Cardiac muscle cell (in vitro differentiated cells and primary cell): ENCODE data around the gene PARD3. TPM values are rescaled to one million over a fixed set of nuclear protein-coding genes. Genes with fewer than 3 reads are reported as not detected.

Source experiments
- DNase-seq, 2 donors: peaks; one replicate each; pipeline versions ENCODE4 v3.0.0 to v3.0.0-alpha.2; 2010 to 2017; ENCODE audit warnings: low read depth in 1 of 2, low spot score in 1 of 2
- H3K27ac ChIP-seq: fragments of 200-600 bp; sonication (generic); 2 replicates; pipeline ENCODE4 v1.5.1; 2016
- H3K27me3 ChIP-seq: fragments of 200-600 bp; sonication (generic); 2 replicates; pipeline ENCODE4 v1.6.0; 2016; ENCODE audit warnings: control low read depth
- H3K36me3 ChIP-seq: fragments of 200-600 bp; sonication (generic); 2 replicates; pipeline ENCODE4 v1.5.1; 2016; ENCODE audit warnings: control low read depth
- H3K4me1 ChIP-seq: fragments of 200-600 bp; sonication (generic); 2 replicates; pipeline ENCODE4 v1.8.1; 2017; ENCODE audit warnings: low read depth, mild to moderate bottlenecking, mixed run types
- H3K4me3 ChIP-seq: fragments of 200-600 bp; sonication (generic); 2 replicates; pipeline ENCODE4 v1.5.1; 2016; ENCODE audit warnings: mild to moderate bottlenecking
- H3K9me3 ChIP-seq: fragments of 200-600 bp; sonication (generic); 2 replicates; pipeline ENCODE4 v1.5.1; 2017; ENCODE audit warnings: low read depth, mild to moderate bottlenecking, control low read depth
- polyA plus RNA-seq: library from polyadenylated mRNA; unstranded; fragments of >200 nt; fragmentation: Nextera tagmentation; extraction: Ambion mirVana; gene quantifications from 2 replicates; pipeline ENCODE4 v1.2.1, GENCODE V29; 2016
- total RNA-seq: library from RNA; depleted of rRNA; stranded (reverse); fragments of >200 nt; gene quantifications from 2 replicates; pipeline ENCODE4 v1.2.3, GENCODE V29; 2016
- TF ChIP-seq, protein P1 (sequence below): IDR thresholded peaks from 2 replicates; pipeline ENCODE4 v1.5.1; 2012; ENCODE audit warnings: low read depth, mild to moderate bottlenecking, low read length

The PARD3 gene
- total and polyA plus RNA-seq, 2 experiments from 2014 or later, result 36.5 to 64.8 TPM

- peaks cover 8% of the 10 kb centered on the region for H3K4me1 ChIP-seq
- TF ChIP-seq, protein P1, sequence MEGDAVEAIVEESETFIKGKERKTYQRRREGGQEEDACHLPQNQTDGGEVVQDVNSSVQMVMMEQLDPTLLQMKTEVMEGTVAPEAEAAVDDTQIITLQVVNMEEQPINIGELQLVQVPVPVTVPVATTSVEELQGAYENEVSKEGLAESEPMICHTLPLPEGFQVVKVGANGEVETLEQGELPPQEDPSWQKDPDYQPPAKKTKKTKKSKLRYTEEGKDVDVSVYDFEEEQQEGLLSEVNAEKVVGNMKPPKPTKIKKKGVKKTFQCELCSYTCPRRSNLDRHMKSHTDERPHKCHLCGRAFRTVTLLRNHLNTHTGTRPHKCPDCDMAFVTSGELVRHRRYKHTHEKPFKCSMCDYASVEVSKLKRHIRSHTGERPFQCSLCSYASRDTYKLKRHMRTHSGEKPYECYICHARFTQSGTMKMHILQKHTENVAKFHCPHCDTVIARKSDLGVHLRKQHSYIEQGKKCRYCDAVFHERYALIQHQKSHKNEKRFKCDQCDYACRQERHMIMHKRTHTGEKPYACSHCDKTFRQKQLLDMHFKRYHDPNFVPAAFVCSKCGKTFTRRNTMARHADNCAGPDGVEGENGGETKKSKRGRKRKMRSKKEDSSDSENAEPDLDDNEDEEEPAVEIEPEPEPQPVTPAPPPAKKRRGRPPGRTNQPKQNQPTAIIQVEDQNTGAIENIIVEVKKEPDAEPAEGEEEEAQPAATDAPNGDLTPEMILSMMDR, result no peak
- H3K4me3 ChIP-seq, result no peak overlapping the region
- no peak overlapping the region for H3K27ac ChIP-seq
- no peaks in the 10 kb centered on the region for H3K9me3 ChIP-seq
- no peaks in the 10 kb centered on the region for H3K27me3 ChIP-seq
- no peaks in the 10 kb centered on the region for H3K36me3 ChIP-seq
- DNase-seq, result no peak
Measured at GRCh38 chr10:34547291-34547690, 267.8 kb downstream of the PARD3 start.

GRCh38 chr10:34544400-34544799 is 270.7 kb downstream of the PARD3 start:
- Histone ChIP-seq H3K4me3 (no peak overlapping the region), H3K27me3 (no peaks in the 10 kb centered on the region), H3K36me3 (no peaks in the 10 kb centered on the region), H3K9me3 (no peaks in the 10 kb centered on the region), H3K27ac (no peak overlapping the region), H3K4me1 (peaks cover 11% of the 10 kb centered on the region)
- no peak for DNase-seq
- TF ChIP-seq, protein P1, result no peak

DNA sequence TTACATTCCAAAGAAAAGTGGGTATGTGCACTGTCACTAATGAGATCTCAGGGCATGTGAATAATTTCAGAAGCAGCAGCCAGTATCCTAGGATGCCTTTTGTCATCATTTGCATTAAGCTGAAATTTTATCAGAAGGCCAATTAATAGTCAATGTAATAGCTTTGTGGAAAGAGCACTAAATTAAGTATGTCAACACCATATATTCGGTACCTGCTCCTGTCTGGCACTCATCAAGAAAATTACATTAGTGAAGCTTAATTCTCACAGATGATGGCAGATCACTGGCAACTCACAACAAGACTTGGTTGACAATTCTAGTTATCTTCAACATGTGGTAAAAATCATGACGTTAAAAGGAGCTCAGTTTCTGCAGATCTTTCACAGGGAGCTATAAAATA is 271.4 kb downstream of the PARD3 start:
- no peak overlapping the region for H3K4me3 ChIP-seq
- TF ChIP-seq, protein P1, result no peak
- no peaks in the 10 kb centered on the region for H3K36me3 ChIP-seq
- no peaks in the 10 kb centered on the region for H3K27me3 ChIP-seq
- DNase-seq, result no peak
- peaks cover 15% of the 10 kb centered on the region for H3K4me1 ChIP-seq
- H3K9me3 ChIP-seq, result no peaks in the 10 kb centered on the region
- no peak overlapping the region for H3K27ac ChIP-seq

DNA sequence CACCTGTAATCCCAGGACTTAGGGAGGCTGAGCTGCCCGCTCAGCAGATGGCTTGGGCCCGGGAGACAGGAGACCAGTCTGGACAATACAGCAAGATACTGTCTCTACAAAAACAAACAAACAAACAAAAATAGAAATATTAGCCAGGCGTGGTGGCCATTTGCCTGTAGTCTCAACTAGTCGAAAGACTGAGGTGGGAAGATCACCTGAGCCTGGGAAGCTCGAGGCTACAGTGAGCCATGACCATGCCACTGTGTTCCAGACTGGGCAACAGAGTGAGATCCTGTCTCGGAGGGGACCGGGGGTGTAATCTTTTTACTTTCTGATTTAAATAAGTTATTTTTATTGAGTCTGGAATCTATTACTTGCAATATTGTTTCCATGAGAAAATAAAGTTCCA is 274.6 kb downstream of the PARD3 start:
- Histone ChIP-seq H3K9me3 (no peaks in the 10 kb centered on the region), H3K27ac (no peak overlapping the region), H3K36me3 (no peaks in the 10 kb centered on the region), H3K4me3 (no peak overlapping the region), H3K4me1 (peaks cover 27% of the 10 kb centered on the region), H3K27me3 (no peaks in the 10 kb centered on the region)
- TF ChIP-seq, protein P1, result no peak
- no peak for DNase-seq

DNA sequence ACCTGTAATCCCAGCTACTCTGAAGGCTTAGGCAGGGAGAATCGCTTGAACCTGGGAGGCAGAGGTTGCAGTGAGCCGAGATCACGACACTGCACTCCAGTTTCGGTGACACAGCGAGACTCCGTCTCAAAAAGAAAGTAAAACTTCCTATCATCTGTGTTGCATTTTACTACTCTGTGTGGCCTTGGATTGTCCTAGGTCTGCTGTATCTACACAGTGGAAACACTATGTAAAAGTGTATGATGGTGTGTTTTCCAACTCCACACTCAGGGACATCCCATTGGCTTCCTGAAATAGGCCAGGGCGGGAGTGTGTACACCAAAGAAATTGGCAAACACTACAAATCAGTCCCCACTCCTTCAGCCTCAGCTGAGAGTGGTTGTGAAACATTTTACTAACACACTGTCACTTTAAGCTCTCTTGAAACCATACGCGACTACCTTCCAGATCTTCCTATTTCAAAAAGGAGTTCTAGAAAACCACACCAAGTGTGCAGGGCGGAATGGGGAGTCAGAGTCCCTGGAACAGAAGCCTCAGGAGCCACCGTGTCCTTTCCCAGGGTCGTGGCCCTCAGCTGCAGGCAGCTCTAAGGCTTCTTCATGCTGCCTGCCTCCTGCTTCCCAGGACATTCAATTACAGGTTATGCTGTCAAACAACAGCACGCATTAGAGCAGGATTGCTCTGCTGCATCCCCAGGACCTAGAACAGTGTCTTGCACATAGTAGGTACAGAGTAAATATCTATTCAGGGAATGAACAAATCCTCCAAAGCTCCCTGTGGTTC is 275.4 kb downstream of the PARD3 start:
- H3K27ac ChIP-seq, result peak overlapping the region; percentile 59
- no peaks in the 10 kb centered on the region for H3K36me3 ChIP-seq
- peak in 1 of 2 donors; percentile 58 for DNase-seq
- H3K27me3 ChIP-seq, result no peaks in the 10 kb centered on the region
- no peak overlapping the region for H3K4me3 ChIP-seq
- peaks cover 27% of the 10 kb centered on the region for H3K4me1 ChIP-seq
- TF ChIP-seq, protein P1, result no peak
- H3K9me3 ChIP-seq, result no peaks in the 10 kb centered on the region
